T-helper 1 cell treated with Interleukin-12 subunit alpha and Interleukin-12 subunit beta and Interleukin-4 antibody, amounts not matched to agents 30 μg/mL and 1 μg/mL, for 36 hours (primary cell): Measurements from ENCODE around the gene PALD1.
"Not testable (repeated sequence)": the region's sequence is repeated elsewhere in the genome, so short reads cannot be mapped to it uniquely, and the experiment has no call there.

Experiments
- H3K27ac Mint-ChIP-seq: one replicate; pipeline ENCODE4 v1.8.0; 2021; ENCODE audit warnings: mild to moderate bottlenecking, mixed read lengths
- H3K27me3 Mint-ChIP-seq: one replicate; pipeline ENCODE4 v1.8.0; 2021; ENCODE audit warnings: low read depth, mixed read lengths
- H3K36me3 Mint-ChIP-seq: one replicate; pipeline ENCODE4 v1.8.0; 2021; ENCODE audit warnings: low read depth, mixed read lengths
- H3K4me1 Mint-ChIP-seq: one replicate; pipeline ENCODE4 v1.8.0; 2021; ENCODE audit warnings: low read depth, mixed read lengths
- H3K4me3 Mint-ChIP-seq: one replicate; pipeline ENCODE4 v1.8.0; 2021; ENCODE audit warnings: mild to moderate bottlenecking, moderate library complexity, mixed read lengths
- H3K9me3 Mint-ChIP-seq: one replicate; pipeline ENCODE4 v1.8.0; 2021; ENCODE audit warnings: mixed read lengths

Gene PALD1

GRCh38 chr10:70599791-70600190, 121.2 kb downstream of the PALD1 start:
- Mint-ChIP-seq H3K9me3 (no peaks in the 10 kb centered on the region), H3K36me3 (peaks cover 34% of the 10 kb centered on the region), H3K4me1 (peaks cover 33% of the 10 kb centered on the region), H3K27ac (no peak overlapping the region), H3K27me3 (no peaks in the 10 kb centered on the region), H3K4me3 (peak overlapping the region; percentile 28)

- peak overlapping the region; percentile 60 for H3K4me3 Mint-ChIP-seq
- no peaks in the 10 kb centered on the region for H3K9me3 Mint-ChIP-seq
- H3K27me3 Mint-ChIP-seq, result no peaks in the 10 kb centered on the region
- H3K36me3 Mint-ChIP-seq, result peaks cover 31% of the 10 kb centered on the region
- H3K27ac Mint-ChIP-seq, result peak overlapping the region; percentile 59
- H3K4me1 Mint-ChIP-seq, result peaks cover 31% of the 10 kb centered on the region
These were observed 122.2 kb downstream of the PALD1 start for GRCh38 chr10:70600512-70601395.

GRCh38 chr10:70601746-70602145, 123.2 kb downstream of the PALD1 start:
- peak overlapping the region; percentile 63 for H3K27ac Mint-ChIP-seq
- peaks cover 31% of the 10 kb centered on the region for H3K4me1 Mint-ChIP-seq
- peak overlapping the region; percentile 92 for H3K4me3 Mint-ChIP-seq
- no peaks in the 10 kb centered on the region for H3K27me3 Mint-ChIP-seq
- no peaks in the 10 kb centered on the region for H3K9me3 Mint-ChIP-seq
- peaks cover 22% of the 10 kb centered on the region for H3K36me3 Mint-ChIP-seq

- H3K9me3 Mint-ChIP-seq, result no peaks in the 10 kb centered on the region
- H3K4me3 Mint-ChIP-seq, result peak within 1 kb of the TSS; percentile 92
- H3K4me1 Mint-ChIP-seq, result peaks cover 33% of the 10 kb centered on the region
- peak within 1 kb of the TSS; percentile 93 for H3K27ac Mint-ChIP-seq
- no peaks in the 10 kb centered on the region for H3K27me3 Mint-ChIP-seq
- H3K36me3 Mint-ChIP-seq, result peaks cover 11% of the 10 kb centered on the region
These were observed 124.3 kb downstream of the PALD1 start, which contains the start of gene PRF1 for GRCh38 chr10:70602665-70603448. Gene PRF1, minus strand, starts transcription at chr10:70602741. Its CDS starts 1,839 bp downstream, at chr10:70600902.

GRCh38 chr10:70603449-70603801, 124.9 kb downstream of the PALD1 start:
- Mint-ChIP-seq H3K27me3 (no peaks in the 10 kb centered on the region), H3K9me3 (no peaks in the 10 kb centered on the region), H3K27ac (peak overlapping the region; percentile 93), H3K4me3 (peak overlapping the region; percentile 92), H3K36me3 (peaks cover 9% of the 10 kb centered on the region), H3K4me1 (peaks cover 33% of the 10 kb centered on the region)

GRCh38 chr10:70604106-70604505, 125.5 kb downstream of the PALD1 start:
- Mint-ChIP-seq H3K36me3 (peaks cover 6% of the 10 kb centered on the region), H3K4me3 (no peak overlapping the region), H3K27me3 (no peaks in the 10 kb centered on the region)

GRCh38 chr10:70605161-70605560, 126.6 kb downstream of the PALD1 start:
- Mint-ChIP-seq H3K4me3 (no peak overlapping the region), H3K4me1 (peaks cover 30% of the 10 kb centered on the region), H3K27ac (no peak overlapping the region), H3K36me3 (peaks cover 2% of the 10 kb centered on the region), H3K27me3 (no peaks in the 10 kb centered on the region), H3K9me3 (no peaks in the 10 kb centered on the region)

More at GRCh38 chr10:70604106-70604505, 125.5 kb downstream of the PALD1 start:
- Mint-ChIP-seq H3K27ac (no peak overlapping the region), H3K9me3 (no peaks in the 10 kb centered on the region), H3K4me1 (peaks cover 33% of the 10 kb centered on the region)

GRCh38 chr10:70607936-70608335, 129.4 kb downstream of the PALD1 start:
- no peak overlapping the region for H3K27ac Mint-ChIP-seq
- H3K36me3 Mint-ChIP-seq, result no peaks in the 10 kb centered on the region
- no peaks in the 10 kb centered on the region for H3K9me3 Mint-ChIP-seq
- no peak overlapping the region for H3K4me3 Mint-ChIP-seq
- H3K4me1 Mint-ChIP-seq, result peaks cover 26% of the 10 kb centered on the region
- H3K27me3 Mint-ChIP-seq, result no peaks in the 10 kb centered on the region

- Mint-ChIP-seq H3K9me3 (no peaks in the 10 kb centered on the region), H3K4me3 (no peak overlapping the region), H3K4me1 (peaks cover 31% of the 10 kb centered on the region), H3K27ac (no peak overlapping the region), H3K36me3 (no peaks in the 10 kb centered on the region), H3K27me3 (peaks cover 3% of the 10 kb centered on the region)
These were observed 135.4 kb downstream of the PALD1 start for GRCh38 chr10:70613941-70614340.

GRCh38 chr10:70614364-70614763, 135.8 kb downstream of the PALD1 start:
- H3K4me3 Mint-ChIP-seq, H3K27ac Mint-ChIP-seq, H3K36me3 Mint-ChIP-seq, H3K9me3 Mint-ChIP-seq, H3K27me3 Mint-ChIP-seq: not testable (repeated sequence)
- peaks cover 31% of the 10 kb centered on the region for H3K4me1 Mint-ChIP-seq

- Mint-ChIP-seq H3K36me3 (no peaks in the 10 kb centered on the region), H3K4me3 (no peak overlapping the region)
These were observed 136.6 kb downstream of the PALD1 start for GRCh38 chr10:70615211-70615610.

GRCh38 chr10:70615784-70616522, 137.4 kb downstream of the PALD1 start:
- Mint-ChIP-seq H3K36me3 (no peaks in the 10 kb centered on the region), H3K4me3 (no peak overlapping the region), H3K9me3 (peaks cover 13% of the 10 kb centered on the region), H3K4me1 (peaks cover 24% of the 10 kb centered on the region), H3K27me3 (peaks cover 3% of the 10 kb centered on the region), H3K27ac (no peak overlapping the region)

More at GRCh38 chr10:70615211-70615610, 136.6 kb downstream of the PALD1 start:
- Mint-ChIP-seq H3K9me3 (peaks cover 7% of the 10 kb centered on the region), H3K27me3 (peaks cover 3% of the 10 kb centered on the region), H3K27ac (no peak overlapping the region), H3K4me1 (peaks cover 30% of the 10 kb centered on the region)

- Mint-ChIP-seq H3K27me3 (peaks cover 3% of the 10 kb centered on the region), H3K27ac (no peak overlapping the region), H3K36me3 (peaks cover 1% of the 10 kb centered on the region), H3K9me3 (peaks cover 16% of the 10 kb centered on the region), H3K4me3 (no peak overlapping the region), H3K4me1 (peaks cover 23% of the 10 kb centered on the region)
These were observed 138.2 kb downstream of the PALD1 start for GRCh38 chr10:70616761-70617160.
